ENCODE results near the gene PHF21B.

DNA sequence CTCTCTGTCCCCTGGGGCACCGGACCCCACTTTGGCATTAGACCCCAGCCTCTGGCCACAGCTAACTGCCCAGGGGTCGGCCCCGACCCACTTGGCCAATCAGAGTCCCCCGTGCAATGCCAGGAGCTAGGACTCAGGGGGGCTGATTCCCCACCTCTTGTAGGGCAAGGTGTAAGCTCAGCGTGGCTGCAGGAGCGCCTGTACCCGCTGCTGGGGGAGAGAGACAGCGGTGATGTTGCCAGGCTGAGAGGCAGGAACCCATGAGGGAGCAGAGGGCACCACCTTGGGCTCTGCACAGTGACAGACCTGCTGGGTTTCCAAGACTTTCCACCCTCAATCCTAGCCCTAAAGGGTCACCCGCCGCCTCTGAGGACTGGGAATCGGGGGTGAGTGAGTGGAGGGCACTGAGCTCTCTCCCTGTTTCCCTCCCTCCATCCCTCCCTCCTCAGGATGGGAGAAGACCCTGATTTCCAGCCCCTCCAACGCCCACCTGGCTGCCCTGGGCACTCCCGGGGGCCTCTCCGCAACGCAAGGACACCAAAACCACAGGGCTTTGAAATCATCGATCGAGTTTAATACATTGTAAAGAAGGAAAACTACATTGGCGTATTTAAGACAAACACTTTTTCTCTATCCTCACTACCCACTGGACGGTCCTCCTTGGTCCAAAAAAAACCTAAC, 129.1 kb downstream of the PHF21B start:
- TF ChIP-seq, protein P1, sequence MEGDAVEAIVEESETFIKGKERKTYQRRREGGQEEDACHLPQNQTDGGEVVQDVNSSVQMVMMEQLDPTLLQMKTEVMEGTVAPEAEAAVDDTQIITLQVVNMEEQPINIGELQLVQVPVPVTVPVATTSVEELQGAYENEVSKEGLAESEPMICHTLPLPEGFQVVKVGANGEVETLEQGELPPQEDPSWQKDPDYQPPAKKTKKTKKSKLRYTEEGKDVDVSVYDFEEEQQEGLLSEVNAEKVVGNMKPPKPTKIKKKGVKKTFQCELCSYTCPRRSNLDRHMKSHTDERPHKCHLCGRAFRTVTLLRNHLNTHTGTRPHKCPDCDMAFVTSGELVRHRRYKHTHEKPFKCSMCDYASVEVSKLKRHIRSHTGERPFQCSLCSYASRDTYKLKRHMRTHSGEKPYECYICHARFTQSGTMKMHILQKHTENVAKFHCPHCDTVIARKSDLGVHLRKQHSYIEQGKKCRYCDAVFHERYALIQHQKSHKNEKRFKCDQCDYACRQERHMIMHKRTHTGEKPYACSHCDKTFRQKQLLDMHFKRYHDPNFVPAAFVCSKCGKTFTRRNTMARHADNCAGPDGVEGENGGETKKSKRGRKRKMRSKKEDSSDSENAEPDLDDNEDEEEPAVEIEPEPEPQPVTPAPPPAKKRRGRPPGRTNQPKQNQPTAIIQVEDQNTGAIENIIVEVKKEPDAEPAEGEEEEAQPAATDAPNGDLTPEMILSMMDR (IDR thresholded peaks at IDR 0.05), result no peak
- no peak for TF ChIP-seq ZFX (IDR thresholded peaks at IDR 0.05; ENCODE audit: borderline replicate concordance)
